GM18505 (cell line): ENCODE data around the gene HADHA.
"Not testable (repeated sequence)": the region's sequence is repeated elsewhere in the genome, so short reads cannot be mapped to it uniquely, and the experiment has no call there.

ENCODE experiments used
- ATAC-seq: cut with Tn5 transposase; IDR thresholded peaks from one replicate; pipeline ENCODE4 v1.9.1; 2021; ENCODE audit not compliant: unreplicated experiment
- POLR2A ChIP-seq: IDR thresholded peaks from 4 replicates; pipeline ENCODE4 v1.6.1; 2011; ENCODE audit warnings: borderline replicate concordance; ENCODE audit not compliant: insufficient read depth, insufficient read length; ENCODE audit errors: extremely low read depth

The HADHA gene

DNA sequence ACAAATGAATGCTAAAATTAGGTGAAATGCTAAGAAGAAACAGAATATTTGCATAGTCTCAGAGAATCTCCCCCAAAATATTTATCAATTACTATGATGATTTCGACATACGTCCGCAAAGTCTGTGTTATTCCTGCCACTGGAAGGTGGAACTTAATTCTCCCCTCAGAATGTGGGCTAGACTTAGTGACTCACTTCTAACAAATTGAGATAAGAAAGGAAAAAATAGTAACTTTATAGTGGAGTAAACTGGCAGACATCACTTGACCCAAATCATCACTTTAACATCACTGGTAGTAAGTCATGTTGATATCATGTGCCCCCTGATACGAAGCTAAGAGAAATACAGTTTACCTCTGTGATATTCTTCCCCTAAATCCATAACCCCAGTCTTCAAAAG, 23.8 kb upstream of the HADHA start:
- ATAC-seq: no peak
- TF ChIP-seq POLR2A: no peak

DNA sequence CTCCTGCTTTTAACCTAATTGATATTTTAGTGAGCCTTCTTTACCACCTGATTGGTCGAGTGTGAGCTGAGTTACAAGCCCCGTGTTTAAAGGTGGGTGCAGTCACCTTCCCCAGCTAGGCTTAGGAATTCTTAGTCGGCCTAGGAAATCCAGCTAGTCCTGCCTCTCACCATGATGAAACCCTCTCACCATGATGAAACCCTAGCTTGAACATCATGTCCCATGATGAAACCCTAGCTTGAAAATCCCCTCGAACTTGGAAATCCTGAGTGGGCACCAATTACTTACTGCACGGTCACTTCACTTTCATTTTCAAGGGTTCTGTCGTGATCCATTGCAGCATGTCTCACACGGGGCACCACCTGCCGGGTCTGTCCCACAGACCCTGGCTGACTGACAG, 14.4 kb upstream of the HADHA start:
- not testable (repeated sequence) for ATAC-seq

DNA sequence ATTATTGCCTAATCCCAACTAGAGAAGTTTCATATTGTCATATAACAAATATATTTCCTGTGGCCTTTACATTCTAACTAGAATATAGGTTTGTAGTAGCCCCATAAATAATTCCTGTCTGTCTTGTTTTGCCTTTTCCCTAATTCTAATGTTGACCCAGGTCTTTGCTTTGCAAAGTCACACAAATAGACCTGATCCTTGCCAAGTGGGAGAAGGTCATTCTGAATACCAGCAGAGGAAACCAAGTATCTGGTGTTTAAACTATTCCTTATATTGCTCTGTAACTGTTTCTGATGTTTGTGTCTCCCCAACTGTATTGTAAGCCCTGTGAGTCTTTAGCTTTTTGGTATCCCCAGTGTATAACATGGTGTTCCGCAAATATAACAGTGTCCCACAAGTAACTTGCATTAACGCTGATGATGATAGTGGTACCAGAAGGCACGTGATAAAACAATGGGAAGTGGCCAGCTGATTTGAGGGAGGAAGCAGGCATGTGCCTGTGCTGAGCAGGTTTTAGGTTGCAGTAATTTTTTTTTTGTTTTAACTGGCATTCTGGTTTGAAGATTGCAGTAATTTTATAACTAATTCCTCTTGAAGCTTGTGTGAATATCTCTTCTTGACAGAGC, 11.4 kb upstream of the HADHA start:
- no peak for TF ChIP-seq POLR2A
- ATAC-seq: no peak

- no peak for TF ChIP-seq POLR2A
- no peak for ATAC-seq
These were observed 7.5 kb upstream of the HADHA start for GRCh38 chr2:26251893-26252292.

GRCh38 chr2:26249625-26250024, 5.2 kb upstream of the HADHA start:
- no peak for TF ChIP-seq POLR2A

DNA sequence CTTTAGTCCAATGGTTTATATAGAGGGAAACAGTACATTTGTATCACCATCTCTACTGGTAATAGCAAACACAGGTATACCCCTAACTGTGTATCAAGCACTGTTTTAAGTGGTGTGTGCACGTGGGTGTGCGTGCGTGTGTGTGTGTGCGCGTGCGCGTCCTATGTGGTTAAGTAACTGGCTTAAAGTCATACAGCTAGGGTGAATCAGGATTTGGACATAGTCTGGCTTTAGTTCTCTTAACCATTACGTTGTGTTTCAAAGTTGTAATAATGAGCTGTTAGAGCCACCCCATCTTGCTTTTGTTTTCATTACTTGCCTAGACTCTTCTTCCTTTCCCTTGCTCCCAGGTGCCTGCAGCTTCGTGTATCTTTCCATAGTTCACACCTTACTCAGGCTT, 2.4 kb upstream of the HADHA start:
- no peak for ATAC-seq
- no peak for TF ChIP-seq POLR2A

More at GRCh38 chr2:26249625-26250024, 5.2 kb upstream of the HADHA start:
- ATAC-seq: no peak

DNA sequence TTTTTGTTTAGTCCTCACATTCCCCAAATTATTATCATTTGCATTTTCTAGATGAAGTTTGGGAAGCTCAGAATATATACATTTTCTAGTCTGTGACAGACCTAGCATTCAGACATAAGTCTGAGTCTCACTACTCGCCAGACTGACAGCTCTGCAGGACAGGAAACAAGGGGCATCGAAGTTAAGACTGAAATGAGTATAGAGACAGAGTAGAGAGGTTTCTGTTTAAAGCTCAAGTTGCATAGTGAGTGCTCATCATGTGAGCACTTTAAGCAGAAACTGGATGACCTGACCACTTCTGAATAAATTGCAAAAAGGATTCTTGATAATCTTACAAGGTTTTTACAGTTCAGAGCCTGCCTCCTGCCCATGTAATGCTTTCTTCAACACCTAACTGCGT, 1.4 kb upstream of the HADHA start:
- TF ChIP-seq POLR2A: no peak
- peak; percentile 46 for ATAC-seq

- TF ChIP-seq POLR2A: no peak
- peak; percentile 16 for ATAC-seq
These were observed 850 bp upstream of the HADHA start for GRCh38 chr2:26245231-26245732.

DNA sequence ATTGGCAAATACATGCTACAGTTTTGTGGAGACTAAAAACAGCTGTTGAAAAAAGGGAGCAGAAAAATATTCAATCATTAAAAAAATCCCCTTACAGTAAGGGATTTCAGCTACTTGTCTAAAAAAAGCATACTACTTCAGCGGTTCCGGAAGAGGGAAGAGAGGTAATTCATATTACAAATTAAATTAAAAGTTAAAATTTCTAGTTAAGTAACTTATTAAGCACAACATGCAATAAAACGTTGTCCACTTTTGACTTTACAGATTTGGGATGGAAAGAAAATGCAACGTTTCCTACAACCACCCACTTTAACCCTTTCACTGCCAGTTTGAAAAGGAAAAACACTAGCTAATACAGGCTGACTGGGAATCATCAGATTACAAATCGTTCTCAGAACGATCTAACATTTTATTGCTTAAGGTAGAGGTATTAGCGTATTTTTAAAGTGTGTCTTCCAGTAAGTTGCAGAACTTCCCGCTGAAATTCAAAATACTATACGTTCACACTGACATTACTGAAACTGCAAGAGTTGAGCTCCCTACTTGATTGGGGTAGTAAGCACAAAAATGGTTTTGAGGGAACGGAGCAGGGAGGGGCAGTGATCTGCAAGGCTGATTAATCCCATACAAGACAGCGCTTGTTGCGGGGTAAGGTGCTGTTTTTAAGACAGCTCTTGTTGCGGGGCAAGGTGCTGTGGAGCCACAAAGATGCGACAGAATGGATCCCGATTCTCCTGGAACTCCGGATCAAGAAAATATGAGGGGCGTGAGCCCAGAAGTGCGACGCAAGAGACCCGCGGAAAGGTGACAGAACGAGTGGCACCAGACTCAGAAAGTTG, 743 bp downstream of the HADHA start:
- TF ChIP-seq POLR2A: no peak
- no peak for ATAC-seq

DNA sequence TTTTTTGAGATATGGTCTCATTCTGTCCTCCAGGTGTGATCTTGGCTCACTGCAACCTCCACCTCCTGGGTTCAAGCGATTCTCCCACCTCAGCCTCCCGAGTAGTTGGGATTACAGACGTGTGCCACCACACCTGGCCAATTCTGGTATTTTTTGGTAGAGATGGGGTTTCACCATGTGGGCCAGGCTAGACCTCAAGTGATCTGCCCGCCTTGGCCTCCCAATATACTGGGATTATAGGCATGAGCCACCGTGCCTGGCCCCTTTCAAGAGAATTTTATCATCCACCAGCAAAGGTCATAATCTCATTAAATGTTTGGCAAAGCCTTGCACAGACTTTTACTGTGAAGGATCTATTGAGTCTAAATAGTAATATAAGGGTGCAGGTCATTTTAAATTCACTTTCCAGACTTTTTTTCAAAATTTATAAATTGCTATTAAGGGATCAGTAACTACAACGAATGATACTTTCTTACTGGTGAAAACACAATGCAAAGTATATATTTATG, 2.5 kb downstream of the HADHA start:
- TF ChIP-seq POLR2A: no peak
- ATAC-seq: no peak

- no peak for TF ChIP-seq POLR2A
These were observed 6.0 kb downstream of the HADHA start for GRCh38 chr2:26238311-26238958.

DNA sequence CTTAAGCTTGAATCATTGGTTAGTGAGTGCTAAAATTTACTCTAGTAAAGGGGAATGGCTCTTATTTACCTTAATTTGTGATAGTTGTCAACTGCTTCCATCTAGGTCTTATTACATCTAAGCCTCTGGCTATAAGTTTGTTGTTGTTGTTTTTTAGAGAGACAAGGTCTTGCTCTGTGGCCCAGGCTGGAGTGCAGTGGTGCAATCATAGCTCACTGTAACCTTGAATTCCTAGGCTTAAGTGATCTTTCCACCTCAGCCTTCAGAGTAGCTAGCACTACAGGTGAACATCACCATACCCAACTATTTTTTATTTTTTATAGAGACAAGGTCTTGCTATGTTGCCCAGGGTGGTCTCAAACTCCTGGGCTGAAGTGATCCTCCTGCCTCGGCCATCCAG, 6.6 kb downstream of the HADHA start:
- no peak for TF ChIP-seq POLR2A
- ATAC-seq: no peak

More at GRCh38 chr2:26238311-26238958, 6.0 kb downstream of the HADHA start:
- ATAC-seq: no peak

DNA sequence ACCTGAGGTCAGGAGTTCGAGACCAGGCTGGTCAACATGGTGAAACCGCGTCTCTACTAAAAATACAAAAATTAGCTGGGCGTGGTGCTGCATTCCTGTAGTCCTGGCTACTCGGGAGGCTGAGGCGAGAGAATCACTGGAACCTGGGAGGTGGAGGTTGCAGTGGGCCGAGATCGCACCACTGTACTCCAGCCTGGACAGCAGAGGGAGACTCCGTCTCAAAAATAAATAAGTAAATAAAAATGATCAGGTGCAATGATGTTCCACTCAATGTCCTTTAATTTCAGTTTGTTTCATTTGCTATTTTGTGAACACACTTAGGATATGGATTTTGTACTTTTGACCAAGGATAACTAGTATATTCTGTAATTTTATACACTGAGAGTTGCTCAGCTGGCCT, 9.3 kb downstream of the HADHA start:
- no peak for TF ChIP-seq POLR2A
- no peak for ATAC-seq
